BE2C (cell line): ENCODE results near the gene LTC4S.

ENCODE experiments used
- DNase-seq: peaks from one replicate; pipeline ENCODE4 v3.0.0-alpha.2; 2020
- H3K27me3 ChIP-seq: fragments of 250-450 bp; sonication (Bioruptor Pico); 2 replicates; pipeline ENCODE4 v1.5.1; 2020; ENCODE audit warnings: mild to moderate bottlenecking
- H3K36me3 ChIP-seq: fragments of 250-450 bp; sonication (Bioruptor Pico); 2 replicates; pipeline ENCODE4 v1.5.1; 2020; ENCODE audit warnings: mild to moderate bottlenecking
- H3K4me1 ChIP-seq: fragments of 250-450 bp; sonication (Bioruptor Pico); 2 replicates; pipeline ENCODE4 v1.5.1; 2020
- H3K4me3 ChIP-seq: 2 replicates; pipeline ENCODE4 v1.5.1; 2011; ENCODE audit warnings: low read depth, low read length
- H3K9me3 ChIP-seq: fragments of 250-450 bp; sonication (Bioruptor Pico); 2 replicates; pipeline ENCODE4 v1.5.1; 2020
- TF ChIP-seq, protein P1 (sequence below): IDR thresholded peaks from 2 replicates; pipeline ENCODE4 v1.5.1; 2012; ENCODE audit warnings: mild to moderate bottlenecking, low read depth, low read length

The LTC4S gene

DNA sequence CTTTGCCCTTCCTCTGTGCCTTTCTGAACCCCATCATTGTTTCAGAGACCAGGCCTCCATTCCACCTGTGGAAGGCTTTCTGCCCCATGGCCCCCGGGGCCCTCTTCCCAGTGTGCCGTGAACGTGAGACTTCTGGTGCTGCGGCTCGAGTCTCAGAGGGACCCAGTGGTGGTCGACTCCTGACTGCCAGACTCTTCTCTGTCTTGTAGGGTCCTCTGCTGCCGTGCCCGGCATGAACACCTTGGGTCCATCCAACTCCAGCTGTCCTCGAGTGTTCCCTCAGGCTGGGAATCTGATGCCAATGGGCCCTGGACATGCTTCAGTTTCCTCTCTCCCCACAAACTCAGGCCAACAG is 20.1 kb upstream of the LTC4S start:
- H3K36me3 ChIP-seq, result peaks cover 78% of the 10 kb centered on the region
- H3K4me3 ChIP-seq, result no peak overlapping the region
- no peaks in the 10 kb centered on the region for H3K4me1 ChIP-seq
- H3K27me3 ChIP-seq, result no peaks in the 10 kb centered on the region
- TF ChIP-seq, protein P1, sequence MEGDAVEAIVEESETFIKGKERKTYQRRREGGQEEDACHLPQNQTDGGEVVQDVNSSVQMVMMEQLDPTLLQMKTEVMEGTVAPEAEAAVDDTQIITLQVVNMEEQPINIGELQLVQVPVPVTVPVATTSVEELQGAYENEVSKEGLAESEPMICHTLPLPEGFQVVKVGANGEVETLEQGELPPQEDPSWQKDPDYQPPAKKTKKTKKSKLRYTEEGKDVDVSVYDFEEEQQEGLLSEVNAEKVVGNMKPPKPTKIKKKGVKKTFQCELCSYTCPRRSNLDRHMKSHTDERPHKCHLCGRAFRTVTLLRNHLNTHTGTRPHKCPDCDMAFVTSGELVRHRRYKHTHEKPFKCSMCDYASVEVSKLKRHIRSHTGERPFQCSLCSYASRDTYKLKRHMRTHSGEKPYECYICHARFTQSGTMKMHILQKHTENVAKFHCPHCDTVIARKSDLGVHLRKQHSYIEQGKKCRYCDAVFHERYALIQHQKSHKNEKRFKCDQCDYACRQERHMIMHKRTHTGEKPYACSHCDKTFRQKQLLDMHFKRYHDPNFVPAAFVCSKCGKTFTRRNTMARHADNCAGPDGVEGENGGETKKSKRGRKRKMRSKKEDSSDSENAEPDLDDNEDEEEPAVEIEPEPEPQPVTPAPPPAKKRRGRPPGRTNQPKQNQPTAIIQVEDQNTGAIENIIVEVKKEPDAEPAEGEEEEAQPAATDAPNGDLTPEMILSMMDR, result no peak
- no peaks in the 10 kb centered on the region for H3K9me3 ChIP-seq
- no peak for DNase-seq

DNA sequence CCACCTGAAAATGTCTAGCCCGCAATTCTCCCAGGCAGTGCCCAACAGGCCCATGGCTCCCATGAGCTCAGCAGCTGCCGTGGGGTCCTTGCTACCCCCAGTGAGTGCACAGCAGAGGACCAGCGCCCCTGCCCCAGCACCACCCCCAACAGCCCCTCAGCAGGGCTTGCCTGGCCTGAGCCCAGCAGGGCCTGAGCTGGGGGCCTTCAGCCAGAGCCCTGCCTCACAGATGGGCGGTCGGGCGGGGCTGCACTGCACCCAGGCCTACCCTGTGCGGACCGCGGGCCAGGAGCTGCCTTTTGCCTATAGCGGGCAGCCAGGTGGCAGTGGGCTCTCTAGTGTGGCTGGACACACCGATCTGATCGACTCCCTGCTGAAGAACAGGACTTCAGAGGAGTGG is 19.3 kb upstream of the LTC4S start:
- Histone ChIP-seq H3K9me3 (no peaks in the 10 kb centered on the region), H3K4me3 (no peak overlapping the region), H3K36me3 (peaks cover 76% of the 10 kb centered on the region), H3K4me1 (no peaks in the 10 kb centered on the region), H3K27me3 (no peaks in the 10 kb centered on the region)
- TF ChIP-seq, protein P1, result no peak
- DNase-seq, result no peak

DNA sequence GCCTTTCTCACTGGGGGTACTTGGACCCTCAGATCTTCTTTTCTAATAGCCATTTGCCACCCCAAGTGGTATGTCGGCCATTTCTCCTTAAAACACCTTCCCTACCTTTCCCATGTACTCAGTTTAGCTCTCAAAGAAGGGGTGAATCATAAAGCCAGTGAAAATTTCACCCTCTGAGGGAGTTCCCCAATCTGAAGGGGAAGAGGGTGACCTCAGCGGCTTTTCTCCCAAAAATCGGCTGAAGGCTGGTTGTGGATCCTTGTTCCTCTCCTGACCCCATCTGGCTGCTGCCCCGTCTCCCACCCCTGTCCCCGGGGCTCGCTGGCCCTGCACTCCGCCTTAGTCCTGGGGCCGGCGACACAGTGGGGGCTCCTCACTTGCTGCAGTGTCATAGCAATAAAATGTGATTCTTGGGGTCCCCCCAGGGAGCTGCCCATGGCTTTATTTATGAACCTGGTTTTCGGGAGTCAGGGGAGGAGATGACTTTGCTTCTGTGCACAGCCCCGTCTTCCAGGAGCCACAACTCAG is 17.3 kb upstream of the LTC4S start:
- Histone ChIP-seq H3K4me3 (no peak overlapping the region), H3K27me3 (no peaks in the 10 kb centered on the region), H3K4me1 (no peaks in the 10 kb centered on the region), H3K36me3 (peaks cover 61% of the 10 kb centered on the region), H3K9me3 (no peaks in the 10 kb centered on the region)
- DNase-seq, result no peak
- TF ChIP-seq, protein P1, result no peak

DNA sequence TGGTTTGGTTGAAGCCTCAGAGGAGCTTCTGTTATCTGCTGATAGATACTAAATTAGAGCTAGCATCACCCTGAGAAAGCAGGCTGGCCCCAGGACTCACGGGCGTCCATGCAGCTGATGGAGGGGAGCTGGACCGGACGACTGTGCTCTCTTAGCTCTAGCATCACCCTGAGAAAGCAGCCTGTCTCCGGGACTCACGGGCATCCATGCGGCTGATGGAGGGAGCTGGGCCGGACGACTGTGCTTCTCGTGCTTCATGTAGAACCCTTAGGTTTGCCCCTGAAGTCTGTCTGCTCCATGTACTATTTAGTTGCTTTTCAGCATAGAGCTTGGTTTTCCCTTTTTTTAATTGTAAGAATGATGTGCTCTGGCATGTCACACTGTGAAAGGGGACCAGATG is 16.3 kb upstream of the LTC4S start:
- TF ChIP-seq, protein P1, result no peak
- Histone ChIP-seq H3K4me3 (no peak overlapping the region), H3K36me3 (peaks cover 51% of the 10 kb centered on the region), H3K4me1 (no peaks in the 10 kb centered on the region), H3K9me3 (no peaks in the 10 kb centered on the region), H3K27me3 (no peaks in the 10 kb centered on the region)
- DNase-seq, result no peak

DNA sequence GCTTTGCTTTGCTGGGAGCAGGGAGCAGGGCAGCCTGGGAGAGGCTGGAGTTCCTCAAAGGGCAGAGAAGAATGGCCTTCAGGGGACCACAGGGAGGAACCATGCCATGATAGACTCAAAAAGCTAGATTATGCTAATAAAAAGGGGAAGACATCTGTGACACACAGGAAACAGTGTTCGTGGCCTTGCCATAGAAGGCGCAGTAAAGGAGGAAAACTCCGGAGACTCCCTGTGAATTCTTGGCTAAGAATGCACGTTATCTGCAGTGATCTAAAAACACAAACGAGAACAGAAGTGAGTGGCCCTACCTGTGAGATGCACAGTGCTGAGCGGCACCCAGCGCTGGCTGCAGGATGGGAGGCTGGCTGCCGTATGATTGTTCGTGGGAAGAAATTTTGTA is 15.9 kb upstream of the LTC4S start:
- H3K4me1 ChIP-seq, result no peaks in the 10 kb centered on the region
- H3K9me3 ChIP-seq, result no peaks in the 10 kb centered on the region
- no peaks in the 10 kb centered on the region for H3K27me3 ChIP-seq
- peaks cover 46% of the 10 kb centered on the region for H3K36me3 ChIP-seq
- DNase-seq, result no peak
- H3K4me3 ChIP-seq, result no peak overlapping the region
- TF ChIP-seq, protein P1, result no peak

DNA sequence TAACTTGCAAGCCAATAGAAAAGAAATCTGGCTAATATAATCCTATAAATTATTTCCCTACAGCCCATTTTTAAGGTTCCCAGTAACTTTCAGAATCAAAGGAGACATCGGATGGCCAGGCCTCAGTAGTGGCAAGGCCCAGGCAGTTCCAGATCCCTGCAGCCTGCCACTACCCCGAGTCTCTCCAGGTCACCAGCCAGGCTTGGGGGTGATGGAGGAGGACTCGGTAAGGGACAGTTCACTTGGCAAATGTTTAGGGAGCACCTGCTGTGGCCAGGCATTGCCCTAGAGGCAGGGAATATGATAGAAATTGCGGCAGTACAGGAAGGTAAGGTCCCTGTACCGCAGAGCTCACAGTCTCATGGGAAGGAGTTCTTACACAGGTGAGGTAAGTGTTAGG is 15.2 kb upstream of the LTC4S start:
- TF ChIP-seq, protein P1, result no peak
- Histone ChIP-seq H3K36me3 (peaks cover 40% of the 10 kb centered on the region), H3K4me3 (no peak overlapping the region), H3K4me1 (no peaks in the 10 kb centered on the region), H3K27me3 (no peaks in the 10 kb centered on the region), H3K9me3 (no peaks in the 10 kb centered on the region)
- DNase-seq, result no peak
